GM12874 (cell line): ENCODE measurements around the gene SF1.

ENCODE experiments used
- TF ChIP-seq, protein P1 (sequence below): IDR thresholded peaks from 2 replicates; pipeline ENCODE4 v1.5.1; 2011; ENCODE audit warnings: low read depth, mild to moderate bottlenecking, control low read depth, low read length, moderate library complexity; ENCODE audit not compliant: insufficient read depth

The SF1 gene

DNA sequence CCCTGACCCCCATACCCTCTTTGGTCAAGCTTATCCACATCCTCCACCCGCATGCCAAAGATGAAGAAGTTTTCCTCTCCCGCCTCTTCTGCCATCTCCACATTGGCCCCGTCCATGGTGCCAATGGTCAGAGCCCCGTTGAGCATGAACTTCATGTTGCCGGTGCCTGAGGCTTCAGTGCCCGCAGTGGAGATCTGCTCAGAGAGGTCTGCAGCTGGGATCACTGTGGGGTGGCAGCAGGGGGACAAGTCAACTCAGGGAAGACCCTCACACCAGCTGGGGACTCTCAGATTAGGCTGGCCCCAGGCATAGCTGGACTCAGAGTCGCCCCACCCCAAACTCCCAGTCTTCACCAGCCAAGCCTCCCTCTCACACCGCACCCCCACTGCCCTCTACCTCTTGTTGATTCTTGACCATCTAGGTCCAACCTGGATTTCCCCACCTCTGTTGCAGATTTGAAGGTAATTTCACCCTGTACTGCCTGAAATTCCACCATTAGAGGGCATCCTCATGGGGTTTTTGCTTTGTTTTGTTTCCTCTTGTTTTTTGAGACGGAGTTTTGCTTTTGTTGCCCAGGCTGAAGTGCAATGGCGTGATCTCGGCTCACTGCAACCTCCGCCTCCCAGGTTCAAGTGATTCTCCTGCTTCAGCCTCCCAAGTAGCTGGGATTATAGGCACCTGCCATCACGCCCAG is 27.8 kb downstream of the SF1 start:
- TF ChIP-seq, protein P1, sequence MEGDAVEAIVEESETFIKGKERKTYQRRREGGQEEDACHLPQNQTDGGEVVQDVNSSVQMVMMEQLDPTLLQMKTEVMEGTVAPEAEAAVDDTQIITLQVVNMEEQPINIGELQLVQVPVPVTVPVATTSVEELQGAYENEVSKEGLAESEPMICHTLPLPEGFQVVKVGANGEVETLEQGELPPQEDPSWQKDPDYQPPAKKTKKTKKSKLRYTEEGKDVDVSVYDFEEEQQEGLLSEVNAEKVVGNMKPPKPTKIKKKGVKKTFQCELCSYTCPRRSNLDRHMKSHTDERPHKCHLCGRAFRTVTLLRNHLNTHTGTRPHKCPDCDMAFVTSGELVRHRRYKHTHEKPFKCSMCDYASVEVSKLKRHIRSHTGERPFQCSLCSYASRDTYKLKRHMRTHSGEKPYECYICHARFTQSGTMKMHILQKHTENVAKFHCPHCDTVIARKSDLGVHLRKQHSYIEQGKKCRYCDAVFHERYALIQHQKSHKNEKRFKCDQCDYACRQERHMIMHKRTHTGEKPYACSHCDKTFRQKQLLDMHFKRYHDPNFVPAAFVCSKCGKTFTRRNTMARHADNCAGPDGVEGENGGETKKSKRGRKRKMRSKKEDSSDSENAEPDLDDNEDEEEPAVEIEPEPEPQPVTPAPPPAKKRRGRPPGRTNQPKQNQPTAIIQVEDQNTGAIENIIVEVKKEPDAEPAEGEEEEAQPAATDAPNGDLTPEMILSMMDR = no peak

DNA sequence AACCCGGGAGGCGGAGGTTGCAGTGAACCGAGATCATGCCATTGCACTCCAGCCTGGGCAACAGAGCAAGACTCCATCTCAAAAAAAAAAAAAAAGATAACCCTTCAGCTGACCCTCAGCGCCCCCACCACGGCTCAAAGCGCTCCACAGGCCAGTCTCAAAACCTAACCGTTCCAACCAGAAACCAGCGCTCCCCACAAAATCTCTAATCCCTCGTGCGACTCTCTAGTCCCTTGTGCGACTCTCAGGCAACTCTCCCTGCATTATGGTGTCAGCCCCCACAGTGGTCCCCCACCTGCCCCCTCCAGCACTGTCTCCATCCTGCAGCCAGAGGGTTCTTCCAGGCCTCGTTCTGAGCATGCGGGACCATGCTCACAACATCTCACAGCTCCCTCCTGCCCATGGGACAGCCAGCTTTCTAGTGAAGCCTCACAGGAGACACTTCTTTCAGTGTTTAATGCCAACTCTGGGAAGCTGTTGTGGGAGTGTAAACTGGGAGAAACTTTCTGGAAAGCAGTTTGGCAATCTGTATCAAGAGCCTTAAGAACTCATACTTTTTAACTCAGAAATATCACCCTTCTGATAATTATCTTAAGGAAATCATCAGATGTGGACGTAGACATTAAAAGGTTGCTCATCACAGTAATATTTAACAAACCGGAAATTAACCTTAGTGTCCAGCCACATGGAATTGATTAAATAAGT is 30.2 kb downstream of the SF1 start:
- TF ChIP-seq, protein P1 = no peak

DNA sequence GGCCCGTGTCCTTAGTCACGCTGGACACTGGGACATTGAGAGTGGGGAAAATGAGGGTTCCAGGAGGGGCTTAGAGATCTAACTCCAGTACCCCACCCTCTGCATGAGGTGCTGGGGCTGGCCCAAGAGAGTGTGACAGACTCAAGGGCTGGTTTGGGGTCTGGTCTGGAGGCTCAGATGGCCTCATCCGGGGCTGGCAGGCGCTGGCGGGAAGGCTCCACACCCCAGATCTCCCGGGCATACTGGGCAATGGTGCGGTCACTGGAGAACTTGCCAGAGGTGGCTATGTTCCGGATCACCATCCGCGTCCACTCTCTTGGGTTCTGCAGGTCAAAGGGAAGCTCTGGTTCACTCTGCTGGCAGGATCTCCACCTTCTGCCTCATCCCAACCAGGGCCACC is 31.9 kb downstream of the SF1 start:
- TF ChIP-seq, protein P1 = no peak

DNA sequence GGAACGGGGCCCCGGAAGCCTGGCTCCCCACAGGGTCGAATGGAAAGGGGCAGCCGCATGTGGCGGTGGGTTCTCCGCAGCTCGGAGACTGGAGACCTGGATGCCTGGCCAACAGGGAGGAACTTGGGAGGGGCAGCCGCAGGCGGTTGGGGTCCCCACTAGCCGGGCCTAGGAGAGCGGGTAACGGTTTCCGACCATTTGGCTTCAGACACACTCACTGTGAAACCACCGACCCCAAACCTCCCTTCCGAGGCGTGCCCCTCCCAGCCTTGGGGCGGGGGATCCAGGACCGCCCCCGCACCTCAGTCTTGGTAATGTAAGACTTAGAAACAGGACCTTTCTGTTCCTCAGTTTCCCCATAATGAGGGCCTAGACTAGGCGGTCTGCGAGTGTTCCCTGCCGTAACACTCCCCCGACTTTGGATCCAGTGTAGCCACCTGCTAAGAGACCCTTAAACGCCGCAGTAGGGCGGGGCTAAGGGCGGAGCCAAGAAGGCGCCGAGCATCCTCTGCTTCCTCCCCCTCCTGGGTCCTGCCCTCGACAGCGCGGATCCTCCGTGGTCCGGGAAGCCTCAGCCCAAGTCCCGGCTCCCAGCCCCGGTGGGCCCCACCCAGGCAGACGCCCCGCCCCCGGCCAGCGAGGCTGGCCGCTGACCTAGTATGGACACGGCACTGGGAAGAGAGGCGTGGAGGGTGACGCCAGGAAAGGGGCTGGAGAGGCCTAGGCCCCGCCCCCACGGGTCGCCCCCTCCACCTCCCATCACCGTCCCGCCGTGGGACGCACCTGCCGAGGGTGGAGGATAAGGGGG is 32.6 kb downstream of the SF1 start:
- TF ChIP-seq, protein P1 = no peak

DNA sequence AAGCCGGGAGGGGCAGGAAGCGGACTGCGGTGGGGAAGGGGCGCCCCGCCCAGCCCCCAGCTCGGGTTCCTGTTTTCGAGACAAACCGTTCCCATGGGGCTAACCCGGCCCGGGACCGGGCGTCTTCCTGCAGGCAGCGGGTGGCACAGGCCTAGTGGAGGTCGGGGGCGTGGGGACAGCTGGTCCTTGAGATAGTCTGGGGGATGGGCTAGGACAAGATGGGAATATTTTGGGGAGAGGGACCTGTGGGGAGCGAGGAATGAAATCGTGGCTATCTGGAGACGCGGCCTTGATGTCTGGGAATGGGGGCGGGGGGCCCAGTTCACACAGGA is 33.2 kb downstream of the SF1 start:
- TF ChIP-seq, protein P1 = no peak

DNA sequence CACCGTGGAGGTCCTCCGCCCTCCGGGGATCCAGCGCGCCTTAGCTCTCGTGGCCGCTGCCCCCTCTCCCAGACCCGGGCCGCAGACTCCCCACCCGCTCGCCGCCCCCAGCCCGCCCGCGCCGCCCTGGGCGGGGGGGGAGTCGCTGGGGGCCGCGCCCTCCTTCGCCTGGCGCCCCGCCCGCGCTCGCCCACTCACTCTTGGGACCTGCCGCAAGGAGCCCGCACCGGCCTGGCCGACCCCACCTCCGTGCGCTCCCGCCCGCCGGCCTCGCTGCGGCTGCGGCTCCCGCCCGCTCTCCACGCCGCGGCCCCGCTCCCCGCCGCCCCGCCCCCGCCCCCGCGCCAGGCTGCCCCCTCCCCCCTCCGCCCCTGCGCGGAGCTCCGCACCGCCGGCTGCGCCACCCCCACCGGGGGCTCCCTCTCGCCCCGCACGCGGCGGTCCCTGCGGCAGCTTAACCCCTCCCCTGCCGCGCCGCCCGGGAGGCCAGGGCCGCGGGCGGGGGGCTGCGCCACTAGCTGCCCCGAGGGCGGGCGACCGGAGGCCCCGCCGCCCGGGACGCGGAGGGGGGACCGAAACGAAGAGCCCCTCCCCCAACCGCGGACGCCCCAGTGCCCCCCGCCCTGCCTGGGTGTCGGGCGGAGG is 33.7 kb downstream of the SF1 start:
- TF ChIP-seq, protein P1 = no peak
